NCI-H510A (cell line): Measurements from ENCODE around the gene DEF6.

ENCODE experiments used
- DNase-seq: peaks from one replicate; lab custom pipeline; 2025; lab: John Stamatoyannopoulos, UW

The DEF6 gene

GRCh38 chr6:35343835-35344550, 46.4 kb downstream of the DEF6 start:
- no peak for DNase-seq

- DNase-seq = no peak
Observed at GRCh38 chr6:35351422-35351821, 53.8 kb downstream of the DEF6 start.

DNA sequence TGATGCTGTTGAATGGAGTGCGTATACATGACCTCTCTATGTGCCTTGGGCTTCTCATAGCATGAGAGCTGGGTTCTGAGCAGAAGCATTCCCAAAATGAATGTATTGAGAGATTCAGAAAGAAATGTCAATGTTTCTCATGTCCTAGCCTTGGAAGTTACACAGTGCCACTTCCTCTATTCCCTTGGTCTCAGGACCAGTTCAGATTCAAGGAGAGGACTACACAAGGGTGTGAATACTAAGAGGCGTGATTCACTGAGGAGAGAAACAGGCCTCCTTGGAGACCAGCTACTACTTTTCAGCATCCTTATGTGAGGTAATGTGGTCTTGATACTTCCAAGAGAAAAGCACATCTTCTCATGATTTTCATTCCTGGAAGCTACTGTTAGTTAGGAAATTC, 55.1 kb downstream of the DEF6 start:
- DNase-seq = no peak

DNA sequence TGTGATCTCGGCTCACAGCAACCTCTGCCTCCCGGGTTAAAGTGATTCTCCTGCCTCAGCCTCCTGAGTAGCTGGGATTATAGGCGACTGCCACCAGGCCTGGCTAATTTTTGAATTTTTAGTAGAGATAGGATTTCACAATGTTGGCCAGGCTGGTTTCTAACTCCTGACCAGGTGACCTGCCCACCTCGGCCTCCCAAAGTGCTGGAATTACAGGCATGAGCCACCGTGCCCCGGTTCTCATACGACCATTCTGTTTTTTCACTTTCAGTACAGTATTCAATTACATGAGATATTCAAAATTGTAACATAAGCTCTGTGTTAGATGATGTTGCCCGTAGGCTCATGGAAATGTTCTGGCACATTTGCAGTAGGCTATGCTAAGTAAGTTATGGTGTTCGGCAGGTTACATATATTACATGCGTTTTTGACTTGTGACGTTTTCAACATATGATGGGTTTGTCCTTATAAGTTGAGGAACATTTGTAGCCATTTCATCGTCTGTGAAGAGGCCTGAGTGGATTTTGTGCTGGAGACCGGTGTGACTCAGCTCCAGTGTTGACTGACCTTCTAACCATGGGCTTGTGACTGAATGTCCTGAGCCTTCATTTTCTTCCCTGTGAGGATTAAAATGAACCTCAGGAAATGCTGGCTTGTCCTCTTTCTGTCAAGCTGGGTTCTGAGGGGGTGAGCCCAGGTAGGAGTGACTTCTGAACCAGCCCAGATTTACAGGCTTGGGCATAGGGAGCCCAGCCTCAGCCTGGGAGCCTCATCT, 56.9 kb downstream of the DEF6 start:
- DNase-seq = no peak

- DNase-seq = no peak
Observed at GRCh38 chr6:35356391-35356790, 58.8 kb downstream of the DEF6 start.

DNA sequence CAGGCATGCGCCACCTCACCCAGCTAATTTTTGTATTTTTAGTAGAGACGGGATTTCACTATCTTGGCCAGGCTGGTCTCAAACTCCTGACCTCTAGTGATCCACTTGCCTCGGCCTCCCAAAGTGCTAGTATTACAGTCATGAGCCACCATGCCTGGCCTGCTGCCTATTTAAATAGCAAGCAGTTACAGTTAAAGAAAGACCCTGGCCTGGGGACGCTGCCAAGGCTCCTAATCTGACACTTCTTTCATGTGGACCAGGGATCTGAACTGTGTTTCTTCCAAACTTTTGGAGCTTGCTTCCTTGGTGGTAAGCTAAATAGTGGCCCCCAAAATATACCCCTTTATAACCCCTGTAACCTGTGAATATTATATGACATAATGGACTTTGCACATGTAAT, 60.1 kb downstream of the DEF6 start:
- DNase-seq = no peak

- DNase-seq = no peak
Observed at GRCh38 chr6:35358086-35358485, 60.5 kb downstream of the DEF6 start.

DNA sequence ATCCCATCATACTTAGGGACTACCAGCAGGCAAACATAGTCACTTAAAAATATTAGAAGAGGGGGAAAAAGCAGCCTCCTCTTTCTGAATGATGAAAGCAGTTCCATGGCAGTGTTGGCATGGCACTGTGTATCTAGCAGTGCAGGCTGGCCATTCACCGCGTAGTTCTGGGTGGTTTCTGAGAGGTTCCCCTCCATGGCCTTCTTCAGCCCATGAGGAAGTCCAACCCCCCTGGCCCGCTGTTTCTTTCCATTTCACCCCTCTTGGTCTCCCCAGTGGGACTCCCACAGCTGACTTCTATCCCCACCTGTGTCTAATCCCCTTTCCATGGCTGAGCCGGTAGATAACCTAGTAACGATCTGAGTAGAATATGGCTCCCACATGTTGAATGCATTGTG, 61.7 kb downstream of the DEF6 start:
- no peak for DNase-seq

DNA sequence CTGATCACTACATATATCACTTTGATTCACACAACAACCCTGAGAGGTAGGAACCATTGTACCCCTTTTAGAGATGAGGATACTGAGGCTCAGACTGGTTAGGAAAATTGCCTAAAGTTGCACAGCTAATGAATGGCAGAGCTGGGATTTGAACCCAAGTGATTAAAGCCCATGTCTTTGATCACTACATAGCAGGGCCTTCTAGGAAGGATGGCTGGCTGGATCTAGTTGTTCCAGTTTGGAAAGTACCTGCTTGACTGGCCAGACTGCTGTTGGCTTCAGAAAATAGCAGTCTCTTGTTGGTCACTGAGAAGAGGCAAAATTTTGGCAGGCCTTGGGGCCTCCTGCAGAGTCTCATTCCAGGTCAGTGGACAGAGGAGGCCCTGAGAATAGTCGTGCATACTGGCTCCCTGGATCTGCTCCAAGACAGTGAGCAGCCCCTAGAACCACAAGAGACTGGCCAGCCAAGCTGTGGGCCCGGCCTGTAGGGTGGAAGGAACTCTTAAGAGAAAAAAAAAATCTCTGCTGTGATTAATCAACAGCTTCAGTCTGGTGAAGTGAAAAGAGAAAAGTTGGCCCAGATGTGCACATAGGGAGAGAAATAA, 62.2 kb downstream of the DEF6 start:
- no peak for DNase-seq

- DNase-seq = no peak
Observed at GRCh38 chr6:35360349-35361138, 62.9 kb downstream of the DEF6 start.

- no peak for DNase-seq
Observed at GRCh38 chr6:35362200-35362599, 64.6 kb downstream of the DEF6 start.

GRCh38 chr6:35363293-35363750, 65.7 kb downstream of the DEF6 start:
- no peak for DNase-seq

GRCh38 chr6:35365594-35366203, 68.1 kb downstream of the DEF6 start:
- DNase-seq = no peak

DNA sequence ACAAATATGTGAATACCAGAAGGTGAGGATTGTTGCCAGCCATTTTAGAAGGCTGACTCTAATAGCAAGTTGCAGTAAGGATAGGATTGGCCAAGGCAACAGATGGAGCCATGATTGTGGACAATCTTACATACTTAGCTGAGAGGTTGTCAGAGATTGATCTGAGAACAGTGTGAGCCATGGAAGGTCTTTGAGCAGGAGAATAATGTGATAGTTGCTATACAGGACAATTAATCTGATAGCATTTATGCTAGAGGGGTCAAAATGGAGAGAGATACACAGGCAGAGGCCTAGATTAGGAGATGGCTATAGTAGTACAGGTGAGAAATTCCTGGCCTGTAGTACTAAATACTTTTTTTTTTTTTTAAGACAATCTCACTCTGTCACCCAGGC, 68.6 kb downstream of the DEF6 start:
- no peak for DNase-seq

DNA sequence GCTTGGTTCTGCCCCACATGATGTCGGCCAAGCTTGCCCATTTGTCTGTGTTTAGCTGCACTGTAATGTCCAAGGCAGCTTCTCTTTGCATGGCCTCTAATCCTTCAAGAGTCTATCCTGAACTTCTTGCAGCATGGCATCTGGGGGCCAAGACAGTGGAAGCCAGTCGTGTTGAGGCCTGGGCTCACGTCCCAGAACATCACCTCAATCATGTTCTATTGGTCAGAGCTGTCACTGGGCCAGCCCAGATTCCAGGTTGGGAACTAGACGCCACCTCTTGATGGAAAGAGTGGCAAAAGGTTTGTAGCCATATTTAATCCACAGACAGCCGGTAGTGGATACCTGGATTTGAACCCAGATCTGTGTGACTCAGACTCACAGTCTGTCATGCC, 70.0 kb downstream of the DEF6 start:
- no peak for DNase-seq

DNA sequence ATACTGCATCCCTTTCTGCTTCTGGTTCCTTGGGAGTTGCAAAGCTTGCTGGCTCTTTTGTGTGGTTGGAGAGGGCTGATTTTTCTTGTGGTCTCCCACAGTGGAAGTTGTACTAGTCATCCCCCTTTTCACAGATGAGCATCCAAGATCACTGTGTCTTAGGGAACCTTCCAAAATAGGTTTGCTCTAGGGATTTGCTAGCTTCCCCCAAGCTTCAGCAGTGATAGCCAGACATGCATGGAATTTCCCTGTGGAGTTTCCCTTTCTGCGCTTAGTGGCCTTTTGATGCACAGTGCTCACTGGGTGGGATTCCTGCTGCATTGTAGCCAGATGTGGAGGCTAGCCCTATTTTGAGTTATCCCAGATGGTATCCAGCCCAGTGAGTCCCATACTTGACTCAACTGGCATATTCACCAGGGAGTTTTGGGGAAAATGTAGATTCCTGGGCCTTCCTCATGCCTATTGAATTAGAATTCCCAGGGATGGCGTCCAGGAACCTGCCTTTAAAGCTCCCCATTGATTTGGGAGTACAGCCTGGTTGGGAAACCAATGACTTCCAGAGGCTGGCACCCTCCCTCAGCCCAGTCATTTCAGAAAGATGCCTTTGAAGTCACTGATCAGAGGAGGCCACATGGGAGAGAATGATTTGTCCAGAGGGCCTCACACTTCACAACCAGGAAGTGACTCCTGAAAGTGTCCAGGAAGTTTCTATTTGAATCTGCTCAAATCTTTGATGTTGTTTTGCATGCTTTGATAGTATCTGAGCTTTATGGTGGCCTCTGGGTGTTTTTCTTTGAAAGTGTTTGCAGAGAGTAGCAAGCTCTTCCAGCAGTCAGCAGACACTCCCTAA, 70.6 kb downstream of the DEF6 start:
- DNase-seq = no peak

DNA sequence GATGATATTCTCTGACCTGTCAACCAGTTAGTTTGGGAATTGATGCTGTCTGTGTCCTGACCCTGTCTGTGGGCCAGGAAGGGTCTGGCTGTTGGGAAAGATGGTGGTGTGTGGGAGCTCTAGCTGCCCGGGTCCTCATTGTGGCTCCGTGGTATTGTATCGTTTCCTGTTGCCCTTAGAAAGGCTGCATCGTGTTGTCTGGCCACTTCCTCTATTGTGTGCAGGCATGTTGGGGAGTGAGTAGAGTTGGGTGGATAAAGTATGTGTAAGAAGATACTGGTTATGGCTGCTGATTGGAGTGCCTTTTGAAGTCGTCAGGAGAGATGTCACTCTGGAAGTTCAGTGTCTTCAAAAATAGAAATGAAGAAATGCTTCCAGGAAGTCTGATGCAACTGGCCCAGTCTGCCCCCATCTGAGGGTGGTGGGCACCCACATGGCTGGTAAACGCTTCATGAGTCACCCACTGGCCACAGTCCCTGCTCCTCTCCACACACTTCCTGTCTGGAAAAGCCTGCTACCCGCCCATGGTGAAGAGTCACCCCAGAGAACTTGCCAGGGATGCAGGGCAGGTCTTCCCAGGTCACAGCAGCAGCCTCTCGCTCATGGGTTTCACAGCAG, 72.6 kb downstream of the DEF6 start:
- DNase-seq = no peak

- DNase-seq = no peak
Observed at GRCh38 chr6:35370785-35371493, 73.3 kb downstream of the DEF6 start.
